ENCODE data around the gene TTPAL.
"Not testable (repeated sequence)": the region's sequence is repeated elsewhere in the genome, so short reads cannot be mapped to it uniquely, and the experiment has no call there.

The TTPAL gene

DNA sequence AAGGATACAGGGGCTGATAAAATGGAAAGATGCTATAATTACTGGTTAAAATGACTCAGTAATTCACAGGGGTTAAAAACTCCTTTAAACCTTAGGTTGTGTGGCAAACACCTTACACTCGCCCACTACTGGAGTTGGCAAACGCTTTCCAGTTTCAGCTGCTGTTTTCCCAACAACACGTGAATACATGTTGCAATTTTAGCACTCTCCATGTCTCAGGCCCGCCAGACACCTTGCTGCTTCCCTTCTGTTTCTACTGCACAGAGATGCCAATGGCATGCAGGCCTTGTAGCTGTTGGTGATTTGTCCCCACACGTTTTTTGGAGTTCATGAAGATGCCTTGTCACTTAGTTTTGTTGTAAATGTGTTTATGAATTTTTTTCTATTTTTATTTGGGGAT lies 5.3 kb upstream of the TTPAL start:
- no peak for DNase-seq

DNA sequence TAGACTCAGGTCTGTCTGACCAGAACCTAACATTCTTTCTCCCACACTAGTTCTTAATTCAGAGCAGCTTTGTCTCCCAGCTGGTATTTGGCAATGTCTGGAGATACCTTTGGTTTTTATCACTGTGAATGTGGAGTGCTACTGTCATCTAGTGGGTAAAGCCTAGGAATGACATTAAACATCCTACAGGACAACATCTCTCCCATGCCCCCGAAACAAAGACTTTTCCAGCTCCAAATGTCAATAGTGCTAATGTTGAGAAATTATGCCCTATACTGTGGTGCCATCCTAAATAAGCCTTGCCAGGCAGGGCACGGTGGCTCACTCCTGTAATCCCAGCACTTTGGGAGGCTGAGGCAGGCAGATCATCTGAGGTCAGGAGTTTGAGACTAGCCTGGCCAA lies 4.2 kb upstream of the TTPAL start:
- no peak for DNase-seq

DNA sequence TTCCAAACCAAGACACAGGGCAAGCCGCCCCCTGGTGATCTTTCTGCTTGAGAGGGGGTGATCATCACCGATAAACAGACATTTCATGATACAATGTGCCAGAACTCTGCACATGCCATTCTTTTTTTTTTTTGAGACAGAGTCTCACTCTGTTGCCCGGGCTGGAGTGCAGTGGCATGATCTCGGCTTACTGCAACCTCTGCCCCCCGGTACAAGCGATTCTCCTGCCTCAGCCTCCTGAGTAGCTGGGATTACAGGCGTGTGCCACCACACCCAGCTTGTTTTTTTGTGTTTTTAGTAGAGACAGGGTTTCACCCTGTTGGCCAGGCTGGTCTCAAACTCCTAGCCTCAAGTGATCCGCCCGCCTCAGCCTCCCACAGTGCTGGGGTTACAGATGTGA lies 3.4 kb upstream of the TTPAL start:
- DNase-seq: not testable (repeated sequence)

DNA sequence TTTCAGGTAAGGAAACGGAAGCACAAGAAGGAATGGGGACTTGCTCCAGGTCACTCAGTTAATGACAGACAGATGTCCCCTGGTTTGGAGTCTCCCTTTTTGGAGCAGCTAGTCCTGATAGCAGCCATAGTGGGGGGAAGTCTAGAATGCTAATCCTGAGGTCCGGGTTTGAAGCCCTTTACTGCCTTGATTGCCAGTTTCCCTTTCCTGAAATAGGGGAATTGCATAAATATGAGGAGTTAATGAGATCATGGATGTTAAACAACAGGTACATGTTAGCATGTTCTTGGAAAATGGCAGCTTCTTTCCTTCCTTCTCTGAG lies 341 bp upstream of the TTPAL start:
- no peak for DNase-seq

DNA sequence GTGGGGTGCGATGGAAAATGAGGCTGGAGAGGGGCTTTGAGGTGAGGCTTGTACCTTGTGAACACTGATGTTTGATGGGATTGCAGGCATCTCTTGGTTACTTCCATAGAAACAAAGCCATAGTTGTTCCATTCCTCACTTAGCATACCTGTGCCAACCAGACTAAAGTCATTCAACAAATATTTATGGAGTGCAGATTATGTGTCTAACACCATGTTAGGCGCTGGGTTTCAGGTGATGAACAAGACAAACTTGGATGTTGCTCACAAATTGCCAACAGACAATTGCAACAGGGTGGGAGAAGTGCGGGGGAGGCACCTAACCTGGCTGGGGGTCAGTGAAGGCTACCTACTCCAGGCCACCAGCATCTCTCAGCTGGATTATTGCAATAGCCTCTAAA lies 1.5 kb downstream of the TTPAL start:
- no peak for DNase-seq

DNA sequence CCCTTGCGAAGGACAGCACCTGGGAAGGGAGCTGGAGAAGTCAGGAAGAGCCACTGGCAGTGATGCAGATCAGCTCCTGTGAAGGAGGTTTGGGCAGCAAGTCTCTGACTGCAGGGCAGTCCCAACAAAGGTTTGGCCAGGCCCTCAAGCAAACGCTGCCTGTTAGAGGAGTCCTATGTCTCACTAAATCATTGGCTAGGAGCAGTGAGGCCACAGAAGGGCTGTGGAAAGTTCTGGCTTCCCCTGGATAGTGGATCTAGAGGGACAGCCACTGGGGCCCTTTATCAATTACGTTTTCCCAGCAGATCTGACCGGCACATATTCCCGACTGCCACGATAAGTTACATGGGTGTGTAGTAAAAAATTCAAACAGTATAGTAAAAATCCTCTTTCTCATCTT lies 2.5 kb downstream of the TTPAL start:
- DNase-seq: no peak

DNA sequence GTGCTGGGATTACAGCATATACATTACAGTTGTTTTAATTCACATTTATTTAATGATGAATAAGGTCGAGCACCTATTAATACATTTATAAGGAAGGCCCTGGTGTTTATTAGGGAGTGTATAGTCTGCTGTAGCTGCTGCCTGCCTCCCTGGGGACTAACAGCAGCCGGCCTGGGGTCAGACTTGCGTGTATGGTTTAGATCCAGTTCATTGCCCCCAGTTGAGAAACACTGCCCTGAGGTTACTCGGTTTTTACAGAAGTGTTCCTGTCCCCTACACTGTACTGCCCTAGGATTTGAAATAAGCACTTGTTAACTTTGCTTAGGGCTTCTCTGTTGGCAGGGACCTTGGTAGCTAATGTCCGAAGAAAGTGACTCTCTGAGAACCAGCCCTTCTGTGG lies 4.0 kb downstream of the TTPAL start:
- no peak for DNase-seq

DNA sequence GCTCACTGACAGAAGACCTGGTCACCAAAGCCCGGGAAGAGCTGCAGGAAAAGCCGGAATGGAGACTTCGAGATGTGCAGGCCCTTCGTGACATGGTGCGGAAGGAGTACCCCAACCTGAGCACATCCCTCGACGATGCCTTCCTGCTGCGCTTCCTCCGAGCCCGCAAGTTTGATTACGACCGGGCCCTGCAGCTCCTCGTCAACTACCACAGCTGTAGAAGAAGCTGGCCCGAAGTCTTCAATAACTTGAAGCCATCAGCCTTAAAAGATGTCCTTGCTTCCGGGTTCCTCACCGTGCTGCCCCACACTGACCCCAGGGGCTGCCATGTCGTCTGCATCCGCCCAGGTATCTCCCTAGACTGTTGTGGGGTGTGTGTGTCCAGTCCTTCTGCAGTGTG lies 4.4 kb downstream of the TTPAL start:
- DNase-seq: no peak

DNA sequence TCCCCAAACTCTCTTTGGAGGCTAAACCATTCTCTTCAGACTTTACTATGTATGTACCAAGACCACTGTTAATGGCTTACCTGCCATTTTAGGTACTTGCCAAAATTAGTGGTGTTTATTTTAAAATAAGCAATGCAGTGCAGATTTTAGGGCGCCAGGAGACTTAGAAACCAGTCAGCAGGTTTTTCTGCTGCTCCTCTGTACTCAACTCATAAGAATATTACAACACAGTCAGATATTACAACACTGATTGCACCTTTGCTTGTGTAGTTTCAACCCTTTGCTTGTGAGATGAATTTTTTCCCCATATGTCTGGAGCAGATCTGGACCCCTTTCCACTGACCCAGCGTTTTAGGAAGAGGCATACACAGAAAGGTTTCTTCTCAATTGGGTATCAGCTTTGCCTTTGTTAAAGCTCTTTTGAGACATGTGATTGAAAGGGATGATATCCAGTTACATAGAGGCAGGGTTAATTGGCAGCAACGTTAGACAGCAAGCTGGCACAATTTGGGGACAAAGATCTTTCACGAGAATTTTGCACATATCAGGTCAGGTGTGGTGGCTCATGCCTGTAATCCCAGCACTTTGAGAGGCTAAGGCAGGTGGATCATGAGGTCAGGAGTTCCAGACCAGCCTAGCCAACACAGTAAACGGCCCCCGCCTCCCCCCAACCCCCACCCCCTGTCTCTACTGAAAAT lies 6.2 kb downstream of the TTPAL start:
- no peak for DNase-seq

DNA sequence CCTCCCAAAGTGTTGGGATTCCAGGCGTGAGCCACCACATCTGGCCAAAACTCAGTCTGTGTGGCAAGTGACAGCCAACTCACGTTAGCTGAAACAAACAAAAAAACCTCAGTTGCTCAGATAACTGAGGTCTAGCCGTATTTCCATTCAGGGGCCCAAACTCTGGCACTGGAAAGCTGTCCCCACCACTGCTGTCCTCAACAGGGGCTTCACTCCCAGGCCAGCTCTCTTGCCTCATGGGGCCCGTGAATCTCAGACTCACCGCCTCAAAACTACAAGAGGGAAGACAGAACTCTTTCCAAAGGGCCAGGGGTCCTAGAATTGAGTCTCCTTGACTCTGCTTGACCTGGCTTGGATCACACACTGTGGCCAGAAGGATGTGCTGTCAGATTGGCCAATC lies 7.4 kb downstream of the TTPAL start:
- no peak for DNase-seq

DNA sequence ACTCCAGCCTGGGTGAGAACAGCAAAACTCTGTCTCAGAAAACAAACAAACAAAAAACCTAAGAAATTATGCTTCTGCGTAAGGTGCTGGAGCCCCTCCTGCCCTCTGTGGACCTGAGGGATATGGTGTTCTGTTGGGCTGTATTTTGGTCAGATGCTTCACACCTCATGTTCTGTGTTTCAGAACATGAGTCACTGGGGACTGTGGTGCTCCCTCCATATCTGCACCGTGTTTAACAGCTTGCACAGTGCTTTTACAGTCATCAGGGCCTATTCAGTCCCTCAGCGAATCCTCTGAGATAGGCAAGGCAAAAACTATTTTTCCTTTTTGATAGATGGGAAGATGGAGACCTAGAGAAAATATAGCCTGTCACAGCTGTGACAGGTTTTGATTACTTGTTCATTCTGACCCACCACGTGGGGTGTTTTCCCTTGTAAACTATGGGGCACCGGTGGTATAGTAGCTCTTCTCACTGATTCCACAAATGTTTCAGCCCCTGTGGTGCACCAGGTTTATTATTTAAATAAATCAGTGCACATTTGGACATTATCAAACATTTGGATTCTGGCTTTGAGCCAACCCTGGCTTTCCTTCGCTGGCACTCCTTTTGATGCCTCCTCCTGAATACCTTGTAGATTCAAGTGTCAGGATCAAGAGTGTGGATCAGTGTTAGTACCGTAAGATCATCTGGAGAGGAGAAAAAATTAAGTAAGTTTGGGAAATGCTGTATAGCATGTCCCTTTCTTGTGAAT lies 9.6 kb downstream of the TTPAL start:
- DNase-seq: no peak

DNA sequence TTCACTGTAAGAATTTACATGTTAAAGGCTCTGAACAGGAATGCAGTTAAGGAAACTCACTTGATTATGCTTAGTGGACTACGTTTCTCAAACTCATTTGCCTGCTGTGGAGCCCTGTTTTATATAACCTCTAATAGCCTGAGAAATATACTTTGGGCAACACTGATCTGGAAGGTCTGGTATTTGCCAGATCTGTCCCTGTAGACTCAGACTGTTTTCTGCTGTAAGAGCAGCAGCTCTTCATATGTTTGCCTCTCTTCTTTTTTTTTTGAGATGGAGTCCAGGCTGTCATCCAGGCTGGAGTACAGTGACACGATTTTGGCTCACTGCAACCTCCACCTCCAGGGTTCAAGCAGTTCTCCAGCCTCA lies 10.1 kb downstream of the TTPAL start:
- DNase-seq: no peak

DNA sequence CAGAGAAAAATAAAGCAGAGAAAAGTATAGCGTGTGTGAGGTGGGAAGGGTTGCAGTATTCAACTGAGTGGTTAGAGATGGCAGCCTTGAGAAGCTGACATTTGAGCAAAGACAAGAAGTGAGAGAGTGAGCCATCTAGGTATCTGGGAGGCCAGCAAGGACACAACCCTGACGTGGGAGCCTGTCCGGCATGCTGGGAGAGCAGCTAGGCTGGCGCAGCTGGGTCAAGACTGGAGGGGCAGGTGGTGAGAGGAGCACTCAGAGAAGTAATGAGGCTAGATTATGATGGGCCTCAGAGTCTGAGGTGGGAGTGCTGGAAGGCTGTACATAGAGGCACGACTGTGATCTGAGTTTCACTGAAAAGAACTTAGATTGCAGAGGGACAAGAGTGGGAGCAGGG lies 12.9 kb downstream of the TTPAL start:
- DNase-seq: no peak

DNA sequence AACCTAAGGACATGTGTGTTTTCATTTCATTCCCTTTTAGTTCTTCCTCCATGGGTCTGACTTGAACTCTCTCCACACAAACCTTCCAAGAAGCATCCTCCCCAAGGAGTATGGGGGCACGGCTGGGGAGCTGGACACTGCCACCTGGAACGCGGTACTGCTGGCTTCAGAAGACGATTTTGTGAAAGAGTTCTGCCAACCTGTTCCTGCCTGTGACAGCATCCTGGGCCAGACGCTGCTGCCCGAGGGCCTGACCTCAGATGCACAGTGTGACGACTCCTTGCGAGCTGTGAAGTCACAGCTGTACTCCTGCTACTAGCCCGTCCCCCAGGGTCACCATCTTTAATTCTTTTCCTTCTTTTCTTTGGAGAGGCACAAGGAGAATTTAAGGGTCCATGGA lies 13.5 kb downstream of the TTPAL start:
- DNase-seq: no peak

DNA sequence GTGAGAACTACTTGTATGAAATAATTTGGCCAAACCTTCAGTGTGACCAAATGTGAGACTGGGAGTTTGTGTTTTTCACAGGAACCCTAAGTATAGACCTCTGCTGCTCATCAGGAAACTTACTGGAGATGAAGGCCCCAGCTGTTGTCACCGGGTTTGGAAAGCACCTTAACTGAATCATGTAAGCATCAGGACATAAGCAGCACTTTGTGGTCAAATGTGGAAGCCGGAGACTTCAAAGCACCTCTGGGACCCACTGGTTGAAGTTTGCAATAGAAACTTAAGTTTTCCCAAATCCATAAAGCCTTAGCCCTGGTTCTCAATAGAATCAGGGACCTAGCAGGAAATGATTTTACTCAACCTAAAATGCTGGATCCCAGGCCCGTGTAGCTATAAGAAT lies 14.3 kb downstream of the TTPAL start:
- DNase-seq: no peak

DNA sequence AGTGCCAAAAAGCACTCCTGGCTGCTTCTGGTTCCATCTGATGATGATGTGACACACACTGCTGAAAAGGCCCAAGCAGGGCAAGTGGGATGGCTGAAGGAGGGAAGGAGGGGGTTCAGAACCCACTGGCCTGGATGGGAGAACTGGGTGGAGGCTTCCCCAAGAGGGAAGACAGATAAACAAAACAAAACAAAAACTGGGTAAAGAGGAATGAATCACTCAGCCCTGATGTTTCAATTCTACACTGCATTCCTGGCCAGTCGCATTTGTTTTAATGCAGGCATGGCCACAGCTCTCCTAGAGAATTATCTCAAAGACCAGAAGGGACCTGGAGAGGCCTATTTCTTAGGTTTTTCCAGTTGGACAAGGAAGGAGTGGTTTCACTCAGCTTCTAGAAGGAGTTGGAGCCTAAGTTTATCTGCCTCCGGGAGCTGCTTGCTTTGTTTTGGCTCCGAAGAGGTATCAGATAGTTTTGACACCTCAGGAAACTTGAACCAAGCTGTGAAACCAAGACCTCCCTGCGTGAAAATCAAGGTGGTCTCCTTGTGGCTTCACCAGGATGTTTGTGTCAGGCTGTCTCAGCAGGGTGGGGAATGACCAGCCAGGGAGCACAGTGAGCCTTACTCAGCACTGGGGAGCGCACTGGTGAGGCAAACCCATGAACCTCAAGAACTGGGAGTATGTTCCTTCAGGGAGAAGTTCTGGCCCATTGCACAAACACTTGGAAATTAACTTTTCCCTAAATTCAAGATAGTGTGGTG lies 16.1 kb downstream of the TTPAL start:
- DNase-seq: peak; percentile 25

DNA sequence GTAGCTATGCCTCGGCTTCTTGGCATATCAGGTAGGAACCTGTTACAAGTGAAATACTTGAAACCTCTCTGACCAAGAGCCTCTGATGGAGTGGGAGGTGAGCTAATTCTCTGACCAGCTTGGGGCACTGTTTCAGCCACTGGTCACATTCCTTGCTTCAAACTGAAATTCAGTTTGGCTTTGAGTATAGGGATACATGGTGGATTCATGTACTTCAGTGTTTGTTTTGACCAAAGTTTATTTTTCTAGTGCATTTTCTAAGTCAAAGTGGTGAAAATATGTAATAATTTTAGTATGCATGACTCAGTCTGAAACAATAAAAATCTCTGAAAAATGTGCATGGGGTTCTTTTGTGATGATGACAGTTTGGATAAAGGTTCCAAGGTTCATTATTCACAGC lies 18.6 kb downstream of the TTPAL start:
- DNase-seq: no peak

DNA sequence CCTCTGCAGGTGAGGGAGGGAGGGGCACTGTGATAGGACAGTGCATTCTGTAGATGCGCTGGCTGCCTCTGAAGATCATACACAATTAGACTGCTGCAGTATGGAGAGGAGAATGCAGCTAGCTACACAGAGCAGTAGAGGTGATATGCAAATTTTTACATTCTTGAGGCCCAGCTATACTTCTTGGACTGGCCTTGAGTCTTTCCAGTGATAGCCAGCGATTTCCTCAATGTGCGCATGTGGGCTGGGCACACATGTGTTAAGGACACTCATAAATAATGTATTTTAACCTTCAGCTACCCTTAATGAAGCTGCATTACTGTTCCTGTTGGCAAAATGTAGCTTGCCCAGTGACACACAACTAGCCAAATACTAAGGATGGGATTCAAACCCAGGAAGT lies 19.0 kb downstream of the TTPAL start:
- no peak for DNase-seq

DNA sequence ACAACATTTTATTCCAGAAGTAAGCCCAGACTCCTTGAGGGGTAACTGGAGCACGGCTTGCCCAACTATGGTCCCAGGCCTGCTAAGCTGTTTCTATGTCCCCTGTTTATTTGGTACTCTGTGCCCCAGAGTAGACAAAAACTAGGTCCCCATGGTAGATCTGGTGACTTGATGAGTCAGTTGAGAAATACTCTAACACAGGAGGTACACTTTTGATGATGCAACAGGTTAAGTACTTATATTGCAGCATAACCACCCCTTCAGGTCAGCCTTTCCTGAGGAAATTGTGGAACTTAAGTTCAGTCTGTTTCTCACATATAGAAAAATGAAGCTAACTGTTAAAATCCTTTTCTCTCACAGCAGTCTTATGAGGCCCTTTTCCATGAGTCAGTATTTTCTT lies 19.6 kb downstream of the TTPAL start:
- DNase-seq: no peak

DNA sequence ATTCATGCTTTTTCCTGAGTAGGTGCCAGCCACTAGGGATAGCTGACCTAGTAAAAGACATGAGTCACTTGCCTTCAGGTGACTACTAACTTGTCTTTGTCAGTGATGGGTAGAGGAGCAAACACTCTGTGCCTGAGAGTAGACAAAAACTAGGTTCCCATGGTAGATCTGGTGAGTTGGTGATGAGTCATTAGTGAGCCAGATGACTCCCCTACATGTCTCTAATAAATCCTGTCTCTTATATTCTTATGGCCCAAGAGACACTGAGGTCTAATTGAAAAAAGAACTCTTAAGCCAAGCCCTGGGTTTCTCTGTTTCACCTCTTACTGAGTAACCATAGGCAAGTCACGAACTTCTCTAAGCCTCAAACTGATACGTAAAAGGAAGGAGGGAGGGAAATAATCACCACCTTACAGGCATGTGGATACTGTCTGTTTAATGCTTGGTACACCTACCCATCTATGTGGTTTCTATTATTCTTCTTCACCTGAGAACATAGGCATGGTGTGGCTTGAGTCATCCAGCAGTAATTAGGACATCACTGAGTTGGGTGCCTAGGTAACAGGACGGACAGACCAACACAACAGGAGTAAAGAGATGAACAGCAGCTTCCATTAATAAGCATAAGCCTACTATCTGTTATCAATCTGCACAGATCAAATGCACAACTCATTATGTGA lies 20.3 kb downstream of the TTPAL start:
- no peak for DNase-seq

DNA sequence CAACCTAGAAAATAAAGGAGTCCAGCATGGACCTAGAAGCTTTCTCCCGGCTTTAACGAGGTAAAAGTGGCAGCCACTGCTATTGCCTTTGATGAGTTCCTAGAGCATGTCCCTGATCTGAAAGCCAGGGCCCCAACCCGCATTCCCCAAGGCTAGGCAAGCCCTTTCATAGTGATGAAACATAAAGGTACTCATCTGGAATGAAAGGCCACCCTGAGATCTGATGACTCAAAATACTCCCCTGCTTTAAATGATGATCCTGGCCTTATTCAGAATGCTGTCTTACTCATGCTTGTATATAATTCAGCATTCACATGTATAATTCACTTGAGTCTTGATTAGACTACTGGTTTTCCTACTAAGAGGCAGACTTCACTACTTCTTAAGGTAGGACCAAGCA lies 21.3 kb downstream of the TTPAL start:
- DNase-seq: no peak

DNA sequence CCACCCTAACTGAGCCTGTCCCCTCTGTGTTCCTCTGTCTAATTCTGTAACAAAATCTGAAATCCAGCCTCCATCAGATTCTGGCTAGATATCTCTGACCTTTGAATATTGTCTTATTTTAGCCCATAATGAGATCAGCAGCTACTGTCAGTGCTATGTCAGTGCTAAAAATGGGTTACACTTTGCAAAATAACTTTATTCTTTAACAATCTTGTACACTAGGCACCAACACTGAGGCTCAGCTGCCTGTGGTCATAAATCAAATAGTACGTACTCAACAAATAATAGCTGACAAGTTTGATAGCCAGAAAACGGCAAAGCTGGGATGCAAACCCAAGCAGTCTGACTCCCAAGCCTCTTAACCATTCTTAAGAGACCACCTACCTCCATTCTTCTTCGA lies 22.1 kb downstream of the TTPAL start:
- no peak for DNase-seq

DNA sequence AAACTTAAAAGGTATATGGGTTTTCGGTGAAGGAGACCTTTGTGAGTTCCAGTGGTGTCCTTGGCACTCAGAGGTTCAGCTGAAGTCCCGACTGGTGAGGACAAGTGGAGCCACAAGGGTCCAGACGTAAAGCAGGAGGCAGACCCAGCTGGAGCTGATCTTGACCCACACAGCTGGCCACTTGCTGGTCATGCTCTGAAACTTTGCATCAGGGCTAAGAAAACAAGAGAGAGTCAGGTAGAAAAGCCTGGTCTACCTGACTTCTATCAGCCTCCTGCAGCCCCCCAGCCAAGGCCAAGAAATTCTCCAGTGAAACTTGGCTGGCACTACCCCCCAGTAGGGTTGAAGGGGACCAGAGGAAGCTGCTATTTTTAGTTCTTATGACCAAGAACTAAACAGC lies 24.5 kb downstream of the TTPAL start:
- DNase-seq: no peak

DNA sequence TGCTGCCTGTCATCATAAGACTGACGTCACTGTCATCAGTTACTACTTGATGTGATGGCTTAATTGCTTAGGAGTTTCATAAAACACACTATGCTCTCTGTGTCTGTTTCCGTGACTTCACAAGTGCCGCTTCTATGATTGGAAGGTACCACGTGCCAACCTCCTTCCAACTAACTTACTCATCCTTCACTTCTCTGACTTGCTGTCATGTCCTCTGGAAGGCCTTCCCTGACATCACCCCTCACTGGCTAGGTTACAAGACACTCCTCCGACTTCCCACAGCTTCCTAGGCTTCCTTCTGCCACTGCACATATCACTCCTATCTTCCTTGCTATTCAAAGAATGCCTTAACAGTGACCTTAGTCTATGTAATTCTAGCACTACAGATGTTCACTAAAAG lies 25.8 kb downstream of the TTPAL start:
- DNase-seq: no peak

Measured in CD4-positive, alpha-beta T cell treated with Interleukin-21 for 1 hour (primary cell).